ENCODE results near the gene KRT13. TPM values are rescaled to one million over a fixed set of nuclear protein-coding genes. Genes with fewer than 3 reads are reported as not detected.

KRT13 gene
- total RNA-seq, 8 experiments from 2014 or later, result 0.32 to 1.9 (median 0.67) TPM; not detected in 4

DNA sequence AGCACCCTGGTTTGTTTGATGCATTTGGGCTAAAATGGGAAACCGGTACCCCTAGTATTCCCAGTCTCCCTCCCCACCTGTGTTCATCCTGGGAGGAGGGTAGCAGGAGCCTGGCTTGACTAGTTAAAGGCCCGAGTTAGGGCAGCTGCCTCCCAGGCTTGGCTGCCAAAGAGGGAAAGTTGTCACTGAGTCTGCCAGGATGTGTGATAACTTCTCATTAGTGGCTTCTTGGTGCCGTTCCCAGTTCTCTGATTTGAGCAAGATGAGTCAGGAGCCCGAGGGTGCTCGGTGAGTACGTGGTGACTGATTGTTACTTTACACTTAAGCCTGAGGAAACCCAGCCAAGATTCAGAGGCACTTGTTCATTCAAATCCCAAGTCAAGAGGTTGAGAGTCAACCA, 40.7 kb downstream of the KRT13 start:
- ATAC-seq (replicated peaks in 6 of 8), result peak in 3 of 8 experiments; percentile 29 to 99 (median 65)
- no peaks in the 10 kb centered on the region for H3K4me1 ChIP-seq (replicated peaks in 1 of 2)
- 0 to 100% (median 79%) methylated on average over 2 to 6 of the region's 6 CpGs; no CpG with 5 or more reads in 4 of the 10 experiments for WGBS, 10 experiments
- no peak overlapping the region for H3K4me3 ChIP-seq
- in situ Hi-C loops (cut with MboI; ENCODE audit: low pct_unique_long_range_greater_than_20kb in 2 of 9, low sequenced_read_pairs in 9 of 9, unreplicated experiment in 9 of 9), result no loop called here
- no peak overlapping the region for H3K27ac ChIP-seq

DNA sequence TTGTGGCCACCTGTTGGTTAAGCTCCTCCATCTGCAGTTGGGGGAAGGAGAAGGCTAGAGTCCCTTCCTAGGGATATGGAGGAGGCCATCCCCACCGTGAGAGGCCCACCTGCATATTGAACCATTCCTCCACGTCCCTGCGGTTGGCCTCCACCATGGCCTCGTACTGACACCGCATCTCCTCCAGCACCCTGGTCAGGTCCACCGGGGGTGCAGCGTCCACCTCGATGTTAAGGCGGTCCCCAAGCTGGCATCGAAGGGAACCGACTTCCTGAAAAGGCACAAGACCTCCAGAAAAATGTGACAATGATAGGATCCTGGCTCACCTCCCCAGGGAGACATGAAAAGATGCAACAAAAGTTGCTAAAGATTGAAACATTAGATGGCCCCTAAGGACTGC, 41.2 kb downstream of the KRT13 start:
- Histone ChIP-seq H3K4me1 (replicated peaks in 1 of 2) (no peaks in the 10 kb centered on the region), H3K27ac (no peak overlapping the region), H3K4me3 (no peak overlapping the region)
- in situ Hi-C loops (cut with MboI; ENCODE audit: low pct_unique_long_range_greater_than_20kb in 2 of 9, low sequenced_read_pairs in 9 of 9, unreplicated experiment in 9 of 9), result no loop called here
- ATAC-seq (replicated peaks in 6 of 8), result no peak
- 0 to 86% (median 80%) methylated on average over 1 to 4 of the region's 11 CpGs; no CpG with 5 or more reads in 3 of the 10 experiments for WGBS, 10 experiments

DNA sequence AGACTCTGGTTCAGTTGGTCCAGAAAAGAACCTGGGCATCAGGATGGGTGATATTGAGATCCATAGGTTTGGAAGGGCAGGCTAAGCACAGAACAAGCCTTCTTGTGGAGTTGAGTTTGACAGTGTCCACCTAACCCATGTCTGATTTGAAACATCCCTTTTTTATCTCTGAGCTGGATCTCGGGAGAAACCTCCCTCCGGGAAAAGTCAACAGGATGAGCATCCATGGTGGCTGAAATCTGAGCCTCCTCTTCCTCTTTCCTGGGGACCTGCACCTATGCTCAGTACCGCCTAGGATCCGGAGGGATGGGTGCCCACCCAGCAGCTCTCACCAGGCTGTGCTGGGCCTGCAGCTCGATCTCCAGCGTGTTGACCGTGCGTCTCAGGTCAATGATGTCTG, 41.7 kb downstream of the KRT13 start:
- in situ Hi-C loops (cut with MboI; ENCODE audit: low pct_unique_long_range_greater_than_20kb in 2 of 9, low sequenced_read_pairs in 9 of 9, unreplicated experiment in 9 of 9), result no loop called here
- Histone ChIP-seq H3K4me3 (no peak overlapping the region), H3K27ac (no peak overlapping the region), H3K4me1 (replicated peaks in 1 of 2) (no peaks in the 10 kb centered on the region)
- 40 to 100% (median 93%) methylated on average over 1 to 2 of the region's 8 CpGs; no CpG with 5 or more reads in 3 of the 10 experiments for WGBS, 10 experiments
- no peak for ATAC-seq (replicated peaks in 6 of 8)

DNA sequence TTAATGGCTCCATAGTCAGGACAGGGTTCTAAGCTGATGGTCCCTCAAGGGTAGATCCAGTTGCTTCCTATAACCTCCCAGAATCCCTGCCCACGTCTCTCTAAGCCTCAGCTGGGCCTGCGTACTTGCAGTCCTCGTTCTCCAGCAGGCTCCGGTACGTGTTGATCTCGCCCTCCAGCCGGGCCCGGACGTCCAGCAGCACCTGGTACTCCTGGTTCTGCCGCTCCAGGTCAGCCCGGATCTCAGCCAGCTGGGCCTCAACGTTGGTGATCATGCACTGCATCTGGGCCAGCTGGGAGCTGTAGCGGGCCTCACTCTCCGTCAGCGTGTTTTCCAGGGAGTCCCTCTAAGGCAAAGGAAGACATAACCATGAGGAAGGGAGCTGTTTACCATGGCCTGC, 42.7 kb downstream of the KRT13 start:
- in situ Hi-C loops (cut with MboI; ENCODE audit: low pct_unique_long_range_greater_than_20kb in 2 of 9, low sequenced_read_pairs in 9 of 9, unreplicated experiment in 9 of 9), result no loop called here
- no peak for ATAC-seq (replicated peaks in 6 of 8)
- no peaks in the 10 kb centered on the region for H3K4me1 ChIP-seq (replicated peaks in 1 of 2)
- WGBS, 10 experiments, result 0 to 73% (median 59%) methylated on average over 1 to 5 of the region's 15 CpGs; no CpG with 5 or more reads in 6 of the 10 experiments
- H3K4me3 ChIP-seq, result no peak overlapping the region
- H3K27ac ChIP-seq, result no peak overlapping the region

DNA sequence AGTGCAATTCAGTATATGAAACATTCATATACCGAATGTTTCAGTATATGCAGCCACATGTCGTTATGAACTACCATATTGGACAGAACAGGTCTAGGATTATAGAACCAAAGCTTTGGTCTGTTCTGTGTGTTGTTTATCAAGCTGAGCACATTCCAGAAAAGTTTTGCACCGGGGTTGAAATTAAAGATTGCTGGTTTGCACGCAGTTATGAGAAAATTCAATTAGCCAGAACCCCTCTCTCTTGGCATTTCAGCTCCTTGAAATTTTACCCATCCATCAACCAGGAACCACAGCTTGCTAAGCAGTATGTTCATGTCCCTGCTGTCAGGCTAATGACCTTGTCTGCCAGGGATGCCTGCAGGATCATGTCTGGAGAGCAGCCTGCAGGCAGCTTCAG, 47.7 kb downstream of the KRT13 start:
- H3K4me3 ChIP-seq, result no peak overlapping the region
- no peaks in the 10 kb centered on the region for H3K4me1 ChIP-seq (replicated peaks in 1 of 2)
- in situ Hi-C loops (cut with MboI; ENCODE audit: low pct_unique_long_range_greater_than_20kb in 2 of 9, low sequenced_read_pairs in 9 of 9, unreplicated experiment in 9 of 9), result no loop called here
- 19 to 90% (median 67%) methylated on average over 1 to 4 of the region's 4 CpGs; no CpG with 5 or more reads in 2 of the 10 experiments for WGBS, 10 experiments
- no peak for ATAC-seq (replicated peaks in 6 of 8)
- H3K27ac ChIP-seq, result no peak overlapping the region

DNA sequence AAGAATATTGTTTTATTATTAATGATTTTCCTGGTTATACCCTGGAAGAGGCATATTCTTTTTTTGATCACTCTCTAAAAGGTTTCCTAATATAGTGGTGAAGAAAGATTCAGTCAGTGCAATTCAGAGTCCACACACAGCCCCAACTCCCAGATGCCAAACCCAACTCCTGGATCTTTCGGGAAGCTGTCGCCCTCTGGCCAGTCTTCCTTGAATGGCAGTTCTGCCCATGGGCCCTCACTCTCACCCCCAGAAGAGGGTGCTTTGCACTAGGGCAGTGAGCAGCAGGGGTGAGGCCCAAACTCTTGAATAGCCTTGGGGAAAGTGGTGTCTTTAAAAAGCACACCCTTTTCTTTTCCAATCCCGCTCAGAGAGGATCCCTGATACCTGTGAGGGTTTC, 49.2 kb downstream of the KRT13 start:
- H3K4me3 ChIP-seq, result no peak overlapping the region
- H3K27ac ChIP-seq, result no peak overlapping the region
- 83 to 100% (median 90%) methylated on average over 1 to 3 of the region's 3 CpGs; no CpG with 5 or more reads in 5 of the 10 experiments for WGBS, 10 experiments
- ATAC-seq (replicated peaks in 6 of 8), result no peak
- in situ Hi-C loops (cut with MboI; ENCODE audit: low pct_unique_long_range_greater_than_20kb in 2 of 9, low sequenced_read_pairs in 9 of 9, unreplicated experiment in 9 of 9), result no loop called here
- H3K4me1 ChIP-seq (replicated peaks in 1 of 2), result no peaks in the 10 kb centered on the region

DNA sequence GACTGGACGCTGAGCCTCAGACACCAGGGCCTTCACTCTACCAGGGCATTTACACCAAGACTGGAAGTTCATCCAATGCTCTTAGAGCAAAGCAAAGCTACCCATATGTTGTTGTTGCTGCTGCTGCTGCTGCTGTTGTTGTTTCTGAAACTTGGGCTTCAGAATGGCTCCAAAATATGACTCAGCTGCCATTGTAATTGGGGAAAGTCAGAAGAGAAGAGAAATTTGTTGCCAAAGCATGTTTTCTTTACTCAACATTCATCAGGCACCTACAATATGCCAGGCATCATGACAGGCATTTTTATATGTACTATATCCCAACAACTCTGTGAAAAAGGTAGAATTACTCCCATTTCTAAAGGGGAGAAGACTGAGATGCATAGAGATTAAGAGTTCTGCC, 50.2 kb downstream of the KRT13 start:
- Histone ChIP-seq H3K4me3 (no peak overlapping the region), H3K4me1 (replicated peaks in 1 of 2) (no peaks in the 10 kb centered on the region), H3K27ac (no peak overlapping the region)
- no peak for ATAC-seq (replicated peaks in 6 of 8)
- 83 to 100% methylated on average over 1 of the region's 1 CpG; no CpG with 5 or more reads in 8 of the 10 experiments for WGBS, 10 experiments
- in situ Hi-C loops (cut with MboI; ENCODE audit: low pct_unique_long_range_greater_than_20kb in 2 of 9, low sequenced_read_pairs in 9 of 9, unreplicated experiment in 9 of 9), result no loop called here

DNA sequence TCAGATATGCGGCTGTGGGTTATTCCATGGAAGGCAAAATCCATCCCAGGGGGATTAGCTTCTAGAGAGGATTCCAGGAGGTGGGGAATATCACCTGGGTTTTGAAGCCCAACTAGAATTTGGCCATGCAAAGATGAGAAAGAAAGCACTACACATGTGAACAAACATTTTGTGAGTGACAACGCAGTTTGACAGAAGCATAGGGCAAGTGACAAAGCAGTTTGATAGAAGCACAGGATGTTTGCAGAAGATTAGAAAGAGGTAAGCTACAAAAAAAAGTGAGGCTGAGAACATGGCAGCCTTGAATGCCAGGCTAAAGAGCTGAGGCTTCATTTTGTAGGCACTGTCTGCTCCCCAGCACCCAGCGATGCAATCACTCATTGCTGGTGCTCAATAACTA, 52.3 kb downstream of the KRT13 start:
- in situ Hi-C loops (cut with MboI; ENCODE audit: low pct_unique_long_range_greater_than_20kb in 2 of 9, low sequenced_read_pairs in 9 of 9, unreplicated experiment in 9 of 9), result no loop called here
- WGBS, 10 experiments, result 43 to 100% (median 86%) methylated on average over 1 to 3 of the region's 3 CpGs; no CpG with 5 or more reads in 3 of the 10 experiments
- H3K4me1 ChIP-seq (replicated peaks in 1 of 2), result no peaks in the 10 kb centered on the region
- no peak for ATAC-seq (replicated peaks in 6 of 8)
- H3K4me3 ChIP-seq, result no peak overlapping the region
- no peak overlapping the region for H3K27ac ChIP-seq

DNA sequence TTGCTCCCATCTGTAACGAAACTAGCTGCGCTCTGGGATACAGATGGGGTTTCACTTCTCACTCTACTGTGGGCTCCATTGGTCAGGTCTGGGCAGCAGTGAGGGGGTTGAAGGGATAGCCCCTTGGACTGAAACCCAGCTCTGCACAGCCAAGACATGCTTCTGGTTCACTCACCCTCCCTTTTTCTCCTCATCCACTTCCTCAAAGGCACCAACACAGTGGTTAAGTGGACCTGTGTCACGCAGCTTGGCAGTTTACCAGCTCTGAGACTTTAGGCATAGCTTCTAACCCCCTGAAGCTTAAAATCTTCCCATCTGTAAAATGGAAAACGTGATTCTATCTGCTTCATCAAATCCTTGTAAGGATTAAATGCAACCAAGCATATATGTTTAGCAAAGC, 53.1 kb downstream of the KRT13 start:
- H3K4me1 ChIP-seq (replicated peaks in 1 of 2), result no peaks in the 10 kb centered on the region
- in situ Hi-C loops (cut with MboI; ENCODE audit: low pct_unique_long_range_greater_than_20kb in 2 of 9, low sequenced_read_pairs in 9 of 9, unreplicated experiment in 9 of 9), result no loop called here
- no peak overlapping the region for H3K4me3 ChIP-seq
- 0 to 69% (median 4%) methylated on average over 1 to 4 of the region's 4 CpGs; no CpG with 5 or more reads in 2 of the 10 experiments for WGBS, 10 experiments
- ATAC-seq (replicated peaks in 6 of 8), result no peak
- no peak overlapping the region for H3K27ac ChIP-seq

DNA sequence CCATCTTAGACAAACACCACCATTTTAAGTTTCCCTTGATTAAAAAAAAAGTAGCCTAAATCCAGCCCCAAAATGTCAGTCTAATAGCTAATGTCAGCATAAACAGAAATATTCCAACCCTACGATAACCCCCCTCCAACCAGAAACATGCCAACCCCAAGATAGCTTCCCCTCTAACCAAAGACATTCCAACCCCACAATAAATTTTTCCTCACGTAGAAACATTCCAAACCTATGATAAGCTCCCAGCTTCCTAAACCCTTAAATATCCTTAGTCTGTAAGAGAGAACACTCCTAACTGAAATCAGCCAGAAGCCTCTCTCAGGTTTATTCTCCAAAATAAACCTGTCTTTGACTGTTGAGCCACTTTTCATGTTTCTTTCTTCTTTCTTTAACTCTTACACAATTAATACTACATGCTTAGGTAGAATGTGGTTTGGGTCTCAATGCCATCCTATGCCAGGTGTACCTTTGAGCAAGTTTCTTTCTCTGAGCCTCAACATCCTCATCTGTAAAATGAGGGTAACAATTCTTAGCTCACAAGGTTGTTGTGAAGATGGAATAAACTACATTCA, 54.2 kb downstream of the KRT13 start:
- Histone ChIP-seq H3K4me3 (no peak overlapping the region), H3K27ac (no peak overlapping the region), H3K4me1 (replicated peaks in 1 of 2) (no peaks in the 10 kb centered on the region)
- in situ Hi-C loops (cut with MboI; ENCODE audit: low pct_unique_long_range_greater_than_20kb in 2 of 9, low sequenced_read_pairs in 9 of 9, unreplicated experiment in 9 of 9), result no loop called here
- 28 to 100% (median 85%) methylated on average over 1 to 2 of the region's 2 CpGs; no CpG with 5 or more reads in 4 of the 10 experiments for WGBS, 10 experiments
- no peak for ATAC-seq (replicated peaks in 6 of 8)

Other genes with a start within 250 kb of the KRT13 start
- not detected for gene KRTAP9-6, start 240.2 kb downstream of the KRT13 start, total RNA-seq
- under 1 TPM in 1 of 8 experiments, not detected in 7; 0.45 TPM for gene KRTAP9-7, start 229.9 kb downstream of the KRT13 start, total RNA-seq
- gene KRTAP29-1, start 202.8 kb downstream of the KRT13 start, total RNA-seq, result under 1 TPM in 1 of 8 experiments, not detected in 7; 0.57 TPM
- under 1 TPM in 4 of 8 experiments, not detected in 4; 0.17 to 1.00 (median 0.27) TPM for gene KRTAP16-1, start 196.3 kb downstream of the KRT13 start, total RNA-seq
- gene KRTAP17-1, start 189.9 kb downstream of the KRT13 start, total RNA-seq, result under 1 TPM in 1 of 8 experiments, not detected in 7; 0.57 TPM
- not detected for gene KRT33A, start 154.8 kb downstream of the KRT13 start, total RNA-seq
- gene KRT33B, start 135.8 kb downstream of the KRT13 start, total RNA-seq, result under 1 TPM in 1 of 8 experiments, not detected in 7; 0.13 TPM
- gene KRT34, start 123.3 kb downstream of the KRT13 start, total RNA-seq, result under 1 TPM in 2 of 8 experiments, not detected in 6; 0.14 TPM
- under 1 TPM in 2 of 8 experiments, not detected in 6; 0.32 to 0.38 TPM for gene KRT31, start 108.0 kb downstream of the KRT13 start, total RNA-seq
- under 1 TPM in 3 of 8 experiments, not detected in 5; 0.05 to 0.41 (median 0.33) TPM for gene KRT37, start 81.0 kb downstream of the KRT13 start, total RNA-seq
- under 1 TPM in 3 of 8 experiments, not detected in 5; 0.11 to 0.92 (median 0.71) TPM for gene KRT38, start 64.6 kb downstream of the KRT13 start, total RNA-seq
- under 1 TPM in 1 of 8 experiments, not detected in 7; 0.05 TPM for gene KRT32, start 38.2 kb downstream of the KRT13 start, total RNA-seq
- under 1 TPM in 4 of 8 experiments, not detected in 4; 0.09 to 0.24 (median 0.17) TPM for gene KRT35, start 24.5 kb downstream of the KRT13 start, total RNA-seq
- under 1 TPM in 2 of 8 experiments, not detected in 6; 0.19 to 0.25 TPM for gene KRT36, start 15.7 kb downstream of the KRT13 start, total RNA-seq
- gene KRT15, start 13.3 kb upstream of the KRT13 start, total RNA-seq, result 1 to 10 TPM in 2 of 8 experiments, under 1 TPM in 5, not detected in 1; 0.11 to 4.0 (median 0.25) TPM
- gene KRT19, start 22.7 kb upstream of the KRT13 start, total RNA-seq, result 1 to 10 TPM in 3 of 8 experiments, under 1 TPM in 3, not detected in 2; 0.29 to 6.2 (median 0.86) TPM
- gene KRT9, start 66.4 kb upstream of the KRT13 start, total RNA-seq, result 1 to 10 TPM in 1 of 8 experiments, under 1 TPM in 6, not detected in 1; 0.11 to 1.5 (median 0.46) TPM
- gene KRT14, start 81.3 kb upstream of the KRT13 start, total RNA-seq, result 1 to 10 TPM in 1 of 8 experiments, under 1 TPM in 4, not detected in 3; 0.18 to 1.3 (median 0.54) TPM
- gene KRT16, start 107.2 kb upstream of the KRT13 start, total RNA-seq, result 10 to 100 TPM in 1 of 8 experiments, 1 to 10 TPM in 3, not detected in 4; 1.0 to 26.9 (median 4.5) TPM
- gene KRT17, start 119.0 kb upstream of the KRT13 start, total RNA-seq, result 10 to 100 TPM in 3 of 8 experiments, 1 to 10 TPM in 1, under 1 TPM in 2, not detected in 2; 0.17 to 18.1 (median 5.8) TPM
- 100 to 1,000 TPM; 160 to 776 (median 444) TPM for gene EIF1, start 183.3 kb upstream of the KRT13 start, total RNA-seq
- not detected for gene GAST, start 206.7 kb upstream of the KRT13 start, total RNA-seq
- gene HAP1, start 229.0 kb upstream of the KRT13 start, total RNA-seq, result 10 to 100 TPM in 1 of 8 experiments, 1 to 10 TPM in 6, under 1 TPM in 1; 0.41 to 12.8 (median 2.1) TPM